ENCODE results near the gene SCTR. TPM values are rescaled to one million over a fixed set of nuclear protein-coding genes. Genes with fewer than 3 reads are reported as not detected.

The SCTR gene
- total and polyA plus RNA-seq, 11 donors, result 0.28 to 2.2 (median 0.44) TPM; not detected in 2

DNA sequence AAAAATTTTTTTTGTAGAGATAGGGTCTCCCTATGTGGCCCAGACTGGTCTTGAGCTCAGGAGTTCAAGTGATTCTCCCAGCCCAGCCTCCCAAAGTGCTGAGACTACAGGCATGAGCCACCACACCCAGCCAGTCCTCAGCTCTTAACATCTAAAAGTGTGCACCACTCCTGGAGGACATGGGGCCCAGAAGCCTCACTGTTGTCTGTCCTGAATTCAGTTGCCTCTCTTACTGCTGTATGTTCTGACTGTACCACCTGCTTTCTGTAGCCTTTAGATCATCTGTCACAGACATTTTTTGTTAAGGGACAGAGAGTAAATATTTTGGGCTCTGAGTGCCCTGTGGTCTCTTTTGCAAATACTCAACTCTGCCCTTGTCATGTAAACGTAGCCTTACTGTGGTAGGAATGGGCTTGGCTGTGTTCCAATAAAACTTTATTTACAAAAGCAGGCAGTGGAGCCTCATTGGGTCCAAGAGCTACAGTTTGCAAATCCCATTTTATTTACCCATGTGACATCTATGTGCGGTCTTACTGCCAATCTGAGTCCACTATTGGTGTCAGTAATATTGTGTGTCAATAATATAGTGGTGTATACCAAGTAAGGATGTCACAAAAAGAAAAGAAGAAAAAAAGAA, 54.5 kb downstream of the SCTR start:
- WGBS, 4 donors, result 33 to 84% (median 33%) methylated on average over 2 of the region's 2 CpGs
- Histone ChIP-seq H3K4me1 (peaks cover 0 to 21% (median 2%) of the 10 kb centered on the region in 12 donors), H3K27ac (no peak overlapping the region), H3K36me3 (no peaks in the 10 kb centered on the region), H3K27me3 (no peaks in the 10 kb centered on the region), H3K9me3 (no peaks in the 10 kb centered on the region), H3K4me3 (no peak overlapping the region)
- DNase-seq (peak in 1 of 5 donors; percentile 12), ATAC-seq (no peak)
- intact Hi-C loops (cut with DNase I), result loop anchor here in 6 of 10 donors (10.0 kb wide), 5 partner anchors 155 to 585 kb away; no protein-coding TSS in a partner anchor
- no peak for TF ChIP-seq POLR2A (IDR thresholded peaks at IDR 0.05)
- TF ChIP-seq, protein P1, sequence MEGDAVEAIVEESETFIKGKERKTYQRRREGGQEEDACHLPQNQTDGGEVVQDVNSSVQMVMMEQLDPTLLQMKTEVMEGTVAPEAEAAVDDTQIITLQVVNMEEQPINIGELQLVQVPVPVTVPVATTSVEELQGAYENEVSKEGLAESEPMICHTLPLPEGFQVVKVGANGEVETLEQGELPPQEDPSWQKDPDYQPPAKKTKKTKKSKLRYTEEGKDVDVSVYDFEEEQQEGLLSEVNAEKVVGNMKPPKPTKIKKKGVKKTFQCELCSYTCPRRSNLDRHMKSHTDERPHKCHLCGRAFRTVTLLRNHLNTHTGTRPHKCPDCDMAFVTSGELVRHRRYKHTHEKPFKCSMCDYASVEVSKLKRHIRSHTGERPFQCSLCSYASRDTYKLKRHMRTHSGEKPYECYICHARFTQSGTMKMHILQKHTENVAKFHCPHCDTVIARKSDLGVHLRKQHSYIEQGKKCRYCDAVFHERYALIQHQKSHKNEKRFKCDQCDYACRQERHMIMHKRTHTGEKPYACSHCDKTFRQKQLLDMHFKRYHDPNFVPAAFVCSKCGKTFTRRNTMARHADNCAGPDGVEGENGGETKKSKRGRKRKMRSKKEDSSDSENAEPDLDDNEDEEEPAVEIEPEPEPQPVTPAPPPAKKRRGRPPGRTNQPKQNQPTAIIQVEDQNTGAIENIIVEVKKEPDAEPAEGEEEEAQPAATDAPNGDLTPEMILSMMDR (IDR thresholded peaks at IDR 0.05), result no peak

DNA sequence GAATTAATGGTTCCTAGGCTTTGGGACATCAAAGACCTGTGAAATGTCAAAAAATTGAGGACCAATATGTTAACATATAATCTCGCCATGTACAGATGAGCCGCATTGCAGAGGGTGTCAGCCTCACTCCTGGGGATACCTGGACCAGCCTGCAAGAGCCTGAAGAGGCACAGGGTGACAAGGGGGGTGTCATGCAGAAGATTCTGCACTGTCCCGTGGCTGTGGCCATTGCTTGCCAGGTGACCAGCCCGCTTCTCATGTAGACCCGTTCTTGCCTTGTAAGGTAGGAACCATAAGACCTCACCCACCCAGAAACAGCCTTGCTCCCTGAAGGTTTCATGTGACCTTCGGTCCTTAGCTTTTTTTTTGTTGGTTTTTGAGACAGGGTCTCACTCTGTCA, 55.2 kb downstream of the SCTR start:
- Histone ChIP-seq H3K4me3 (no peak overlapping the region), H3K9me3 (no peaks in the 10 kb centered on the region), H3K27me3 (no peaks in the 10 kb centered on the region), H3K27ac (no peak overlapping the region), H3K36me3 (no peaks in the 10 kb centered on the region), H3K4me1 (peaks cover 0 to 15% (median under 1%) of the 10 kb centered on the region in 12 donors)
- intact Hi-C loops (cut with DNase I), result no loop called here
- DNase-seq (peak in 1 of 5 donors; percentile 9), ATAC-seq (no peak)
- TF ChIP-seq, protein P1 (IDR thresholded peaks at IDR 0.05), result no peak
- no peak for TF ChIP-seq POLR2A (IDR thresholded peaks at IDR 0.05)
- 81 to 87% (median 85%) methylated on average over 6 of the region's 6 CpGs for WGBS, 4 donors

DNA sequence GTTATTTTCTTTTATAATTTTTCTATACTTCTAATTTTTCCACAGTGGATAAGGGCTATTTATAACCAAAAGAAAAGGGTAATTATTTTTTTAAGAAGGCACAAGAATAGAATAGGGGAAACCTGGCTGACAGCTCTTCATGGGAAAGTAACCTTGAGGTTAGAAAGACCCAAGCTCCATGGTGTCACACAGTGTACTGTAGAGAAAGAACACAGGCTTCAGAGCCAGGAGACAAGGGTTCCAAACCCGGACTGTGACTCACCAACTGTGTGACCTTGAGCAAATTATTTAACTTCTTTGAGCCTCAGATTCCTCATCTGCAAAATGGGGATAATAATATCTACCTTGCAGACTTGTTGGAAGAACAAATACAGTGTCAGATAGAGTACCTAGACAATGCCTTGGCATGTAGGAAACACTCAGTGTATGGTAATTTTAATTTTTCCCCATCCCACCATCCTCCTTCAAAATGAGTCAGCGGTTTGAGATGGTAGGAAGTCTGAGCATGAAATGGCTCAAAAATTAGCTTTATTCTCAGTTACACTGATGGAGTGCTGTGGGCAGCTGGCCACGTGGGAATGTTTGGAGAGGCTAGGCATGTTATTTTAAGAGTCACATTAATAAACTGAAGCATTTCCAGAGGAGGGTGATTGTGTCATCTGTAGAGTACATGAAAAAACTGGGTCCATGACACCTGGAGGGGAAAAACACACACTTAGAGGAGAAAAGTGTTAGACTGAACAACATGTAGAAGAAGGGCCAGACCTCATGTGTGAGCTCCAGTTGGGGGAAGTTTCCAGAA, 55.9 kb downstream of the SCTR start:
- WGBS, 4 donors, result 44 to 60% (median 47%) methylated on average over 3 of the region's 3 CpGs
- intact Hi-C loops (cut with DNase I), result no loop called here
- Histone ChIP-seq H3K27ac (no peak overlapping the region), H3K27me3 (no peaks in the 10 kb centered on the region), H3K9me3 (no peaks in the 10 kb centered on the region), H3K36me3 (no peaks in the 10 kb centered on the region), H3K4me1 (peaks cover 0 to 12% (median 0%) of the 10 kb centered on the region in 12 donors), H3K4me3 (no peak overlapping the region)
- ATAC-seq (peak; percentile 22 to 55 (median 49)), DNase-seq (peak in 1 of 5 donors; percentile 23)
- TF ChIP-seq, protein P1 (IDR thresholded peaks at IDR 0.05), result no peak
- no peak for TF ChIP-seq POLR2A (IDR thresholded peaks at IDR 0.05)

DNA sequence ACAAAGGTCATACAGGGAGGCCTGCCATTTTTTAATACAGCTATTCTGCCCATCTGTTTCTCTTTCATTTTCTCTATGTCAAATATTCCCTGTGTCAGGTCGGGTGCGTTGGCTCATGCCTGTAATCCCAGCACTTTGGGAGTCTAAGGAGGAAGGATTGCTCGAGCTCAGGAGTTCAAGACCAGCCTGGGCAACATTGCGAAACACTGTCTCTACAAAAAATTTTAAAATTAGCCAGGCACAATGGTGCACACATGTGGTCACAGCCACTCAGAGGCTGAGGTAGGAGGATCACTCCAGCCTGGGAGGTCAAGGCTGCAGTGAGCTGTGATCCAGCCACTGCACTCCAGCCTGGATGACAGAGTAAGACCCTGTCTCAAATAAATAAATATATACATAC, 57.9 kb downstream of the SCTR start:
- WGBS, 4 donors, result 91 to 94% (median 93%) methylated on average over 4 of the region's 4 CpGs
- no peaks in the 10 kb centered on the region for H3K36me3 ChIP-seq
- ATAC-seq (no peak), DNase-seq (no peak)
- no peaks in the 10 kb centered on the region for H3K9me3 ChIP-seq
- peaks cover 0 to 12% (median 0%) of the 10 kb centered on the region in 12 donors for H3K4me1 ChIP-seq
- H3K4me3 ChIP-seq, result no peak overlapping the region
- intact Hi-C loops (cut with DNase I), result no loop called here
- no peak for TF ChIP-seq POLR2A (IDR thresholded peaks at IDR 0.05)
- TF ChIP-seq, protein P1 (IDR thresholded peaks at IDR 0.05), result no peak
- H3K27me3 ChIP-seq, result no peaks in the 10 kb centered on the region
- H3K27ac ChIP-seq, result no peak overlapping the region

All from heart left ventricle (tissue), 16 donors.